ENCODE results near the gene KCNB1.

Gene KCNB1

GRCh38 chr20:49375170-49375569 is 107.3 kb downstream of the KCNB1 start:
- no peak overlapping the region for H3K27ac ChIP-seq
- TF ChIP-seq ZFX (IDR thresholded peaks at IDR 0.05; ENCODE audit: borderline replicate concordance) (no peak), CTCF (IDR thresholded peaks at IDR 0.05) (no peak)

GRCh38 chr20:49372095-49372734 is 110.3 kb downstream of the KCNB1 start:
- no peak overlapping the region for H3K27ac ChIP-seq
- no peak for TF ChIP-seq CTCF (IDR thresholded peaks at IDR 0.05)
- TF ChIP-seq ZFX (IDR thresholded peaks at IDR 0.05; ENCODE audit: borderline replicate concordance), result no peak

- H3K27ac ChIP-seq, result no peak overlapping the region
- no peak for TF ChIP-seq CTCF (IDR thresholded peaks at IDR 0.05)
- TF ChIP-seq ZFX (IDR thresholded peaks at IDR 0.05; ENCODE audit: borderline replicate concordance), result no peak
Observed at GRCh38 chr20:49368596-49368995, 113.9 kb downstream of the KCNB1 start.

- no peak overlapping the region for H3K27ac ChIP-seq
- TF ChIP-seq ZFX (IDR thresholded peaks at IDR 0.05; ENCODE audit: borderline replicate concordance) (no peak), CTCF (IDR thresholded peaks at IDR 0.05) (no peak)
Observed at GRCh38 chr20:49367113-49367512, 115.4 kb downstream of the KCNB1 start.

- TF ChIP-seq CTCF (IDR thresholded peaks at IDR 0.05), result no peak
- no peak for TF ChIP-seq ZFX (IDR thresholded peaks at IDR 0.05; ENCODE audit: borderline replicate concordance)
- no peak overlapping the region for H3K27ac ChIP-seq
Observed at GRCh38 chr20:49366687-49367086, 115.8 kb downstream of the KCNB1 start.

GRCh38 chr20:49361862-49362660 is 120.4 kb downstream of the KCNB1 start:
- no peak overlapping the region for H3K27ac ChIP-seq
- TF ChIP-seq ZFX (IDR thresholded peaks at IDR 0.05; ENCODE audit: borderline replicate concordance), result no peak
- no peak for TF ChIP-seq CTCF (IDR thresholded peaks at IDR 0.05)

Measured in 22Rv1 (cell line).